Activated naive CD8-positive, alpha-beta T cell treated with anti-CD3 and anti-CD28 coated beads, Interleukin-2, amount 50 U/mL, for 16 hours (primary cell): ENCODE measurements around the gene VSTM4.

ENCODE experiments used
- DNase-seq: peaks from one replicate; pipeline ENCODE4 v3.0.0-alpha.2; 2020; ENCODE audit warnings: low read depth, low spot score

VSTM4 gene

GRCh38 chr10:49115015-49115795 lies at the start of gene VSTM4:
Gene VSTM4 (minus strand): TSS chr10:49115522. CDS start chr10:49115485, 37 bp downstream.
- no peak for DNase-seq

GRCh38 chr10:49164559-49165188 lies 49.4 kb upstream of the VSTM4 start:
- no peak for DNase-seq

GRCh38 chr10:49163741-49164140 lies 48.4 kb upstream of the VSTM4 start:
- no peak for DNase-seq

- DNase-seq: no peak
These were observed 47.5 kb upstream of the VSTM4 start for GRCh38 chr10:49162761-49163310.

GRCh38 chr10:49162063-49162462 lies 46.7 kb upstream of the VSTM4 start:
- no peak for DNase-seq

GRCh38 chr10:49161411-49161997 lies 46.2 kb upstream of the VSTM4 start:
- DNase-seq: no peak

GRCh38 chr10:49160814-49161213 lies 45.5 kb upstream of the VSTM4 start:
- DNase-seq: no peak

GRCh38 chr10:49160110-49160509 lies 44.8 kb upstream of the VSTM4 start:
- no peak for DNase-seq

GRCh38 chr10:49158915-49159314 lies 43.6 kb upstream of the VSTM4 start:
- no peak for DNase-seq

- no peak for DNase-seq
These were observed 43.1 kb upstream of the VSTM4 start for GRCh38 chr10:49158404-49158803.

GRCh38 chr10:49157229-49157628 lies 41.9 kb upstream of the VSTM4 start:
- no peak for DNase-seq

- no peak for DNase-seq
These were observed 39.3 kb upstream of the VSTM4 start for GRCh38 chr10:49154641-49155040.

GRCh38 chr10:49153971-49154370 lies 38.6 kb upstream of the VSTM4 start:
- no peak for DNase-seq

- no peak for DNase-seq
These were observed 37.8 kb upstream of the VSTM4 start for GRCh38 chr10:49153115-49153514.

- no peak for DNase-seq
These were observed 37.3 kb upstream of the VSTM4 start for GRCh38 chr10:49152663-49153062.

- DNase-seq: no peak
These were observed 36.7 kb upstream of the VSTM4 start for GRCh38 chr10:49152037-49152436.

GRCh38 chr10:49151481-49151880 lies 36.2 kb upstream of the VSTM4 start:
- DNase-seq: no peak

- DNase-seq: no peak
These were observed 35.7 kb upstream of the VSTM4 start for GRCh38 chr10:49151025-49151445.

- DNase-seq: no peak
These were observed 35.1 kb upstream of the VSTM4 start for GRCh38 chr10:49150426-49150825.

- no peak for DNase-seq
These were observed 34.6 kb upstream of the VSTM4 start for GRCh38 chr10:49149881-49150280.

- no peak for DNase-seq
These were observed 28.9 kb upstream of the VSTM4 start for GRCh38 chr10:49144058-49144720.

GRCh38 chr10:49143249-49143648 lies 27.9 kb upstream of the VSTM4 start:
- DNase-seq: no peak
